Heart right ventricle (tissue), 16 donors: ENCODE measurements around the gene OPTC. TPM values are rescaled to one million over a fixed set of nuclear protein-coding genes. Genes with fewer than 3 reads are reported as not detected.

ENCODE experiments used
- ATAC-seq, 8 donors: fragments of 200-7000 bp; cut with Tn5 transposase; one replicate each; pipeline ENCODE4 v1.9.1; 2020; ENCODE audit warnings: mild to moderate bottlenecking in 8 of 8, moderate library complexity in 8 of 8, moderate number of reproducible peaks in 1 of 8
- DNase-seq, 2 donors: peaks; one replicate each; pipeline ENCODE4 v3.0.0-alpha.2; 2020
- H3K27ac ChIP-seq, 10 donors: fragments of 200-600 bp; sonication (generic) in 2 of 10; one replicate each; pipeline versions ENCODE4 v1.5.0 to v1.8.0; 2020 to 2022; ENCODE audit warnings: mild to moderate bottlenecking in 3 of 10
- H3K27me3 ChIP-seq, 7 donors: fragments of 200-600 bp; one replicate each; pipeline ENCODE4 v1.8.0; 2021 to 2022; ENCODE audit warnings: mild to moderate bottlenecking in 2 of 7
- H3K36me3 ChIP-seq, 9 donors: fragments of 200-600 bp; sonication (generic) in 1 of 9; one replicate each; pipeline versions ENCODE4 v1.5.0 to v1.8.0; 2020 to 2022; ENCODE audit warnings: mild to moderate bottlenecking in 2 of 9
- H3K4me1 ChIP-seq, 9 donors: fragments of 200-600 bp; sonication (generic) in 1 of 9; one replicate each; pipeline versions ENCODE4 v1.5.0 to v1.8.0; 2020 to 2022; ENCODE audit warnings: mild to moderate bottlenecking in 4 of 9
- H3K4me3 ChIP-seq, 10 donors: fragments of 200-600 bp; sonication (generic) in 2 of 10; one replicate each; pipeline versions ENCODE4 v1.5.0 to v1.8.0; 2020 to 2022; ENCODE audit warnings: mild to moderate bottlenecking in 7 of 10, moderate library complexity in 2 of 10
- H3K9me3 ChIP-seq, 11 donors: fragments of 200-600 bp in 10 of 11; sonication (generic) in 2 of 11; one replicate each; pipeline versions ENCODE4 v1.5.0 to v1.8.0; 2013 to 2022; ENCODE audit warnings: mild to moderate bottlenecking in 2 of 11, control low read depth in 1 of 11, moderate library complexity in 1 of 11
- CTCF ChIP-seq, 9 donors: fragments of 200-600 bp; sonication (generic) in 2 of 9; IDR thresholded peaks; one replicate each; pipeline versions ENCODE4 v1.5.0 to v1.8.0; 2021 to 2022; ENCODE audit warnings: antibody characterized with exemption in 9 of 9, mild to moderate bottlenecking in 5 of 9, moderate library complexity in 1 of 9
- WGBS, 2 donors: extraction: QIAGEN DNeasy Blood & Tissue Kit; methylation state at CpG; one replicate each; pipeline ENCODE4 v1.1.7; 2013; ENCODE audit warnings: inconsistent platforms in 1 of 2; 5-methylcytosine and 5-hydroxymethylcytosine counted together
- intact Hi-C, 10 donors: fragments of 100-400 bp; cut with DNase I; formaldehyde crosslinking; loops; one replicate each; pipeline versions ENCODE4 v1.11.1 to v1.14.2; 2022
- polyA plus RNA-seq, 2 donors: library from polyadenylated mRNA; stranded (reverse); fragments of 200-250 nt; gene quantifications; one replicate each; pipeline ENCODE4 v1.2.3, GENCODE V29; 2013
- total RNA-seq, 10 donors: library from RNA; stranded (reverse); fragmentation: NEBNext Ultra II Directional in 3 of 10; extraction: Animal tissue kit (Norgen Biotek cat#: 25700) in 3 of 10; gene quantifications; one replicate each; pipeline versions ENCODE4 v1.2.1 to v1.2.4, GENCODE V29; 2021 to 2023
- donor health status: Arrhythmogenic right ventricular cardiomyopathy.
- donor health status: ischemic (EF 13 %, LVEDD 7.1; RV severe dilation, severe dysfunction).
- donor health status: healthy with polysubstance abuse.
- donor health status: DM: no; HTN: yes; CAD: no.
- donor health status: DM: no; HTN: no; CAD: no.
- donor health status: ischemic (EF 25% LVEDD 6.9; RV normal size, moderate dysfunction).
- donor health status: ischemic (EF 25% LVEDD 5.7; RV mildly dilated, moderate dysfunction).
- donor health status: healthy.
- donor health status: DM: yes; HTN: yes; CAD: no.
- donor health status: Ischemic cardiomyopathy.
- donor health status: ischemic (EF 35%, LVEDD 5.7; RV mildly dilated, moderate dysfunction).
- donor health status: nonischemic (EF 11% LVEDD 7.7; RV severe dilation, severe dysfunction).
- donor health status: DM: yes; HTN: yes; CAD: no.
- donor health status: PGD.
- donor health status: ischemic (EF 29% LVEDD 5.4; RV normal size, mild dysfunction).
- donor health status: nonischemic (EF 23%, LVEDD 6.1; RV moderate dilation, normal function).

OPTC gene
- total and polyA plus RNA-seq, 12 donors, result not detected

- Histone ChIP-seq H3K4me1 (peaks cover 14 to 41% (median 21%) of the 10 kb centered on the region in 9 donors), H3K4me3 (no peak overlapping the region), H3K27ac (no peak overlapping the region), H3K36me3 (no peaks in the 10 kb centered on the region), H3K9me3 (no peaks in the 10 kb centered on the region), H3K27me3 (no peaks in the 10 kb centered on the region)
- DNase-seq (no peak), ATAC-seq (no peak)
- WGBS, 2 donors, result 95 to 98% methylated on average over 7 of the region's 7 CpGs
- intact Hi-C loops, result no loop called here
- no peak for TF ChIP-seq CTCF (IDR thresholded peaks at IDR 0.05)
Observed at GRCh38 chr1:203518541-203518940, 24.6 kb downstream of the OPTC start.

- Histone ChIP-seq H3K27ac (no peak overlapping the region), H3K27me3 (no peaks in the 10 kb centered on the region), H3K4me3 (no peak overlapping the region), H3K9me3 (no peaks in the 10 kb centered on the region), H3K36me3 (no peaks in the 10 kb centered on the region), H3K4me1 (peaks cover 14 to 41% (median 22%) of the 10 kb centered on the region in 9 donors)
- no peak for ATAC-seq
- no peak for TF ChIP-seq CTCF (IDR thresholded peaks at IDR 0.05)
- 93 to 94% methylated on average over 10 of the region's 10 CpGs for WGBS, 2 donors
- no peak for DNase-seq
- intact Hi-C loops, result no loop called here
Observed at GRCh38 chr1:203519053-203519840, 25.3 kb downstream of the OPTC start.

GRCh38 chr1:203519896-203520295, 25.9 kb downstream of the OPTC start:
- intact Hi-C loops, result no loop called here
- 92 to 99% methylated on average over 6 of the region's 6 CpGs for WGBS, 2 donors

GRCh38 chr1:203520315-203520714, 26.4 kb downstream of the OPTC start:
- intact Hi-C loops, result no loop called here
- peaks cover 14 to 47% (median 29%) of the 10 kb centered on the region in 9 donors for H3K4me1 ChIP-seq
- H3K27me3 ChIP-seq, result no peaks in the 10 kb centered on the region
- H3K4me3 ChIP-seq, result no peak overlapping the region
- WGBS, 2 donors, result 78 to 82% methylated on average over 5 of the region's 5 CpGs
- no peaks in the 10 kb centered on the region for H3K36me3 ChIP-seq
- H3K27ac ChIP-seq, result no peak overlapping the region
- DNase-seq (no peak), ATAC-seq (no peak)
- no peaks in the 10 kb centered on the region for H3K9me3 ChIP-seq
- TF ChIP-seq CTCF (IDR thresholded peaks at IDR 0.05), result no peak

More at GRCh38 chr1:203519896-203520295, 25.9 kb downstream of the OPTC start:
- DNase-seq (no peak), ATAC-seq (no peak)
- Histone ChIP-seq H3K27ac (no peak overlapping the region), H3K4me1 (peaks cover 14 to 43% (median 26%) of the 10 kb centered on the region in 9 donors), H3K4me3 (no peak overlapping the region), H3K36me3 (no peaks in the 10 kb centered on the region), H3K27me3 (no peaks in the 10 kb centered on the region), H3K9me3 (no peaks in the 10 kb centered on the region)
- TF ChIP-seq CTCF (IDR thresholded peaks at IDR 0.05), result no peak
